Measurements from ENCODE around the gene PARP4. TPM values are rescaled to one million over a fixed set of nuclear protein-coding genes. Genes with fewer than 3 reads are reported as not detected.
"Not testable (repeated sequence)": the region's sequence is repeated elsewhere in the genome, so short reads cannot be mapped to it uniquely, and the experiment has no call there.

Gene PARP4
- total RNA-seq, 2 experiments from 2014 or later: 29.5 to 29.6 TPM

GRCh38 chr13:24511019-24511815, 1.4 kb downstream of the PARP4 start:
- CTCF ChIA-PET: no interaction called here
- intact Hi-C loops (cut with DNase I, micrococcal nuclease): loop anchor here (5.0 to 10.0 kb wide), 2 partner anchors 46 to 774 kb away; partner anchors contain the start of gene MTMR6 (in 1 of the 2)
- ATAC-seq (ENCODE audit: poor library complexity): peak; percentile 55

GRCh38 chr13:24506698-24507335, 5.8 kb downstream of the PARP4 start:
- H3K27ac Mint-ChIP-seq: no peak overlapping the region
- no peak overlapping the region for H3K4me3 Mint-ChIP-seq
- H3K4me1 ChIP-seq (ENCODE audit: insufficient read depth, low read length): peaks cover 27% of the 10 kb centered on the region
- peaks cover 36% of the 10 kb centered on the region for H3K36me3 ChIP-seq (ENCODE audit: insufficient read depth, low read length)
- ATAC-seq (ENCODE audit: poor library complexity) (no peak), DNase-seq (no peak)
- H3K27ac ChIP-seq (ENCODE audit: low read depth in 1 of 2, low read length in 2 of 2): no peak overlapping the region
- no peaks in the 10 kb centered on the region for H3K9me3 Mint-ChIP-seq
- ChIA-PET CTCF (no interaction called here), POLR2A (no interaction called here)
- H3K4me1 Mint-ChIP-seq (ENCODE audit: low read depth): peaks cover 36% of the 10 kb centered on the region
- no peaks in the 10 kb centered on the region for H3K9me3 ChIP-seq (ENCODE audit: control insufficient read depth in 1 of 2, insufficient read depth in 1 of 2, low read length in 2 of 2)
- H3K4me3 ChIP-seq (ENCODE audit: low read length): no peak overlapping the region
- intact Hi-C loops (cut with DNase I, micrococcal nuclease): no loop called here
- TF ChIP-seq CTCF (IDR thresholded peaks at IDR 0.05): no peak
- no peaks in the 10 kb centered on the region for H3K27me3 Mint-ChIP-seq
- no peaks in the 10 kb centered on the region for H3K27me3 ChIP-seq (ENCODE audit: control insufficient read depth in 1 of 2, insufficient read depth in 2 of 2, low read length in 2 of 2)
- H3K36me3 Mint-ChIP-seq (ENCODE audit: low read depth): peaks cover 63% of the 10 kb centered on the region

More at GRCh38 chr13:24511019-24511815, 1.4 kb downstream of the PARP4 start:
- POLR2A ChIA-PET: interaction anchor here (0.6 to 2.1 kb wide), 4 partner anchors 31 to 247 kb away, joined by 3 to 7 read pairs (median 4); no protein-coding TSS in a partner anchor
- Histone ChIP-seq H3K9me3 (ENCODE audit: control insufficient read depth in 1 of 2, insufficient read depth in 1 of 2, low read length in 2 of 2) (no peaks in the 10 kb centered on the region), H3K36me3 (ENCODE audit: insufficient read depth, low read length) (peaks cover 6% of the 10 kb centered on the region), H3K4me3 (ENCODE audit: low read length) (peak overlapping the region; percentile 84), H3K27ac (ENCODE audit: low read depth in 1 of 2, low read length in 2 of 2) (peak overlapping the region; percentile 72 to 76), H3K27me3 (ENCODE audit: control insufficient read depth in 1 of 2, insufficient read depth in 2 of 2, low read length in 2 of 2) (no peaks in the 10 kb centered on the region), H3K4me1 (ENCODE audit: insufficient read depth, low read length) (peaks cover 22% of the 10 kb centered on the region)
- Mint-ChIP-seq H3K27me3 (no peaks in the 10 kb centered on the region), H3K4me1 (ENCODE audit: low read depth) (peaks cover 34% of the 10 kb centered on the region), H3K9me3 (no peaks in the 10 kb centered on the region), H3K27ac (peak overlapping the region; percentile 86), H3K36me3 (ENCODE audit: low read depth) (peaks cover 33% of the 10 kb centered on the region), H3K4me3 (peak overlapping the region; percentile 88)
- TF ChIP-seq CTCF (IDR thresholded peaks at IDR 0.05): no peak
- peak in 11 of 14 experiments; percentile 1 to 71 (median 25) for DNase-seq

- H3K9me3 ChIP-seq (ENCODE audit: control insufficient read depth in 1 of 2, insufficient read depth in 1 of 2, low read length in 2 of 2); H3K27me3 ChIP-seq (ENCODE audit: control insufficient read depth in 1 of 2, insufficient read depth in 2 of 2, low read length in 2 of 2); CTCF ChIA-PET; H3K27ac ChIP-seq (ENCODE audit: low read depth in 1 of 2, low read length in 2 of 2); H3K4me3 ChIP-seq (ENCODE audit: low read length); ATAC-seq (ENCODE audit: poor library complexity); H3K27me3 Mint-ChIP-seq; H3K27ac Mint-ChIP-seq; POLR2A ChIA-PET; H3K4me3 Mint-ChIP-seq; H3K9me3 Mint-ChIP-seq; DNase-seq; intact Hi-C loops (cut with DNase I, micrococcal nuclease): not testable (repeated sequence)
- H3K36me3 ChIP-seq (ENCODE audit: insufficient read depth, low read length): peaks cover 42% of the 10 kb centered on the region
- peaks cover 31% of the 10 kb centered on the region for H3K4me1 Mint-ChIP-seq (ENCODE audit: low read depth)
- peaks cover 25% of the 10 kb centered on the region for H3K4me1 ChIP-seq (ENCODE audit: insufficient read depth, low read length)
- H3K36me3 Mint-ChIP-seq (ENCODE audit: low read depth): peaks cover 63% of the 10 kb centered on the region
Measured at GRCh38 chr13:24506283-24506682, 6.3 kb downstream of the PARP4 start.

Data from CD4-positive, alpha-beta T cell (primary cell).